HG02759 (cell line): ENCODE data around the gene WDR82.
A peak's percentile ranks its signal among the peaks of the same experiment; 100 is the strongest.

Experiments
- ATAC-seq: cut with Tn5 transposase; IDR thresholded peaks from one replicate; pipeline ENCODE4 v1.9.1; 2021; ENCODE audit warnings: mild to moderate bottlenecking, moderate library complexity; ENCODE audit not compliant: unreplicated experiment

WDR82 gene

GRCh38 chr3:52227117-52227516 lies 51.3 kb downstream of the WDR82 start:
- no peak for ATAC-seq

DNA sequence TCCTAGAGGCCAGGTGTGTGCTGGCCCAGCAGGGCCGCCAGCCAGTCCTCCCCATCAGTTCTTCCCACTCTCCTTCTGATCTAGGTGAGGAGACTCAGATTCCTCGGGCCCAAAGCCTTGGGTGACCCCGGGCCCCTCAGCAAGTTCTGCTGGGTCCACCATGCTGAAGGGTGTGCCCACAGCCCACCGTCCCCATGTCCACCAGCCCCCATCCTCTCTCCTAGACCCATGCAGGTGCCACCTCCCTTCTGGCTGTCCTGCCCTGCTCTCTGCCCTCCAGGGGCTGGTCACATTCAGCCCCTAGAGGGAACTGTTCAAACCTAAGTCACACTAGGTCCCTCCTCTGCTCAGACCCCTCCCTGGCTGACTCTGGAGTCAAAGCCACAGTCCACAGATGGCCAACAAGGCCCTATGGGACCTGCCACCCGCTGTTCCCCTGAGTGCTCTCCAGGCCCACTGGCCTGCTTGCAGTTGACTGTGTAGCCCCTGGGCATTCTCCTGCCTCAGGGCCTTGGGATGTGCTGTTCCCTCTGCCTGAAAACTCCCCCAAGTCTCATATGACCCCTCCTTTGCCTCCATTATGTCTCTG lies 52.1 kb downstream of the WDR82 start:
- ATAC-seq, result peak; percentile 4

DNA sequence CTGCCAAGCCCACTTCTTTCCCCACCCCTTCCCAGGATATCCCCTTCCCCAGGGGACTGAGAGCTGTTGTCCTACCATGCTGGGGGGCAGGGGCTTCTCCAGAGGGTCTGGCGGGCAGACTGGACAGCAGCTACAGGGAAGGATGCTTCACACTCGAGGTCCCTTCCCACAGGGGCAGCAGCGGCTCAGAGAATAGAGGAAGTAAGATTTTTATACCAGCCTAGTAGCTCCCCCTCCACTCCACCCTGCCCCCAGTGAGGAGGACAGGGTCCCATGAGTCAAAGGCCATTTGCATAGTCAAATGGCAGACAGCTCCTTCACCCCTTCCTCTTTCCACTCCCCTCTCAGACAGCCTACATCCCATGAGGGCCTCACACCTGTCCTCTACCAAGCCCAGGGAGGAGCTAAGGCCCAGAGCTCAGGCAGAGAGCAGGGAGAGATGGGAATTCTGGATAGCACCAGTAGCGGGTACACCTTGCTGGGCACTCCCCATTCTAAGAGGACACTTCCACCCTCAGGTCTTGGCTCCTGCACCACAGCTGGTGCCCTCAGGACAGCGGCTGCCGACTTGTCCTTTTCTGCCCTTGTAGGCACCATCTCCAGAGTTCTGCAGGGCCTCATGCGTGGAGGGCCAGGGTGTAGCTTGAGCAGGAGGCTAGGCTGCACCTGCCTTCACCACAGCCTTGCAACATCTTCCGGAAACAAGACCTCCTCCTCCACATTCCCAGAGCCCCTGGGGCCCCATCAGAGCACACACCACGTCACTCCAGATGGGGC lies 52.8 kb downstream of the WDR82 start, which contains the start of gene TLR9:
Gene TLR9, minus strand, starts transcription at position 194 of the 777 bp plus-strand sequence. Its CDS starts 116 bp downstream, at position 78.
- peak; percentile 83 for ATAC-seq

- no peak for ATAC-seq
Observed at GRCh38 chr3:52223449-52224408, 54.7 kb downstream of the WDR82 start.

GRCh38 chr3:52222319-52223221 lies 55.9 kb downstream of the WDR82 start:
- no peak for ATAC-seq

DNA sequence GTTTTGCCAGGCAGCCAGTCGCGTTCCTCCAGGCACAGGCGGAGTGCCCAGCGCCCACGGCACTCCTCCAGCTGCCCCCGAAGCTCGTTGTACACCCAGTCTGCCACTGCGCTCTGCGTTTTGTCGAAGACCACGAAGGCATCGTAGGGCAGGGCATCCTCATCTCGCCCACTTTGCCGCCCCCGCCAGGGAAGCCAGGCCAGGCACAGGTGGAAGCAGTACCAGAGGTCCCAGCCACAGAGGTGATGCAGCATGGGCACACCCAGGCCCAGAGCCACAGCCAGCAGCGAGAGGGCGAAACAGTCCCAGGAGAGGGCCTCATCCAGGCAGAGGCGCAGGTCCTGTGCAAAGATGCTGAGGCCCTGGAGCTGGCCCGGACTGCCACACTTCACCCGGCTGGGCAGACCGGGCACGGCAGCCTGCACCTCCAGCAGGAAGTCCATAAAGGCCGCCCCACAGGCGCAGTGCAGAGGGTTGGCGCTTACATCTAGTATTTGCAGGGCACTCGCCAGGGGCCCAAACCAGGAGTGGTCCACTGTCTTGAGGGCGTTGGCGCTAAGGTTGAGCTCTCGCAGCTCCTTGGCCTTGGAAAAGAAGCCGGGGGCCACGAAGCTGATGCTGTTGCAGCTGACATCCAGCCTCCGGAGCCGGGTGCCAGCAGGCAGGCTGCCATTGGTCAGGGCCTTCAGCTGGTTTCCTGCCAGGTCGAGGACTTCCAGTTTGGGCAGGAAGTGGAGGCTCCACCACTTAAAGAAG lies 56.7 kb downstream of the WDR82 start:
- no peak for ATAC-seq

DNA sequence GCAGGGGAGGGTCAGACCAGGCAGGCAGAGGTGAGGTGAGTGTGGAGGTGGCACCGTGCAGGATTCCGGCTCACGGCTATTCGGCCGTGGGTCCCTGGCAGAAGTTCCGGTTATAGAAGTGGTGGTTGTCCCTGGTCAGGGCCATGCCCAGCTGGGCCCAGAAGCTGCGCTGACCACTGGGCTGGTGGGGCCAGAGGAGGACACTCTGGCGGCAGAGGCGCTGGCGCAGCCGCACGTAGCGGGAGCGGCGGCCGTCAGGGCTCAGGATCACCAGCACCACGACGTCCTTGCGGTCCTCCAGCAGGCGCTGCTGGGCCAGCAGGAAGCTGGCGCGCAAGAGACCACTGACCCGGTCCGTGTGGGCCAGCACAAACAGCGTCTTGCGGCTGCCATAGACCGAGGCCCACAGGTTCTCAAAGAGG lies 57.3 kb downstream of the WDR82 start:
- no peak for ATAC-seq

DNA sequence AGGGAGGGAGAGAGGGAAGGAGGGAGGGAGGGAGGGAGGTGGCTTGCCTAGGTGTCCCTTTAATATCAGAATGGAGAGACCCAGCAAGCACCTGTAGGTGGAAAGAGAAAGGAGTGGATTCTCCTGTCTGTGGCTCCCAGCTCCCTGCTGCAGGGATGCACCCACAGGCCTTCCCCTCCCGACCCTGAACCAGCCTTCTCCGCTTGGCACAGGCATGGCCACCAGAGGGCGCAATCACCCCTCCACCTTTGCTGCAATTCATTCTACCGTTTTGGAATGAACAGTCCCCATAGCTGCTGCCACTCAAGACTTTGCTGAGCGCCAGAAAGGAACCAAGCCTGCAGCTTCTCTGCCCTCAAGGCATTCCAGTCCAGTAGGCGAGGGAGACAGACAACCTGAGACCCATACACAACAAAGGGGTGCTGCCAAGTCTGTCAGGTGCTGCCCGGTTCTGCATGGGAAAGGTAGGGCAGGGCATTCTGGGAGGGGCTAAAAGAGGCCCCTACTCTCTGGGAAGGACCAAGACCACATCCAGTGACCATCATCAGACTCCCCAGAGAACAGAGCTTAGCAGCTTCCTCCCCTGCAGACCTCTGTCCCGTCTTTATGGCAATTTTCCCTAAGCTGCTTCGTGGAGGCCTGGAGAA lies 57.9 kb downstream of the WDR82 start:
- peak; percentile 53 for ATAC-seq

GRCh38 chr3:52218937-52219650 lies 59.4 kb downstream of the WDR82 start:
- ATAC-seq, result no peak

- no peak for ATAC-seq
Observed at GRCh38 chr3:52218454-52218853, 60.0 kb downstream of the WDR82 start.

DNA sequence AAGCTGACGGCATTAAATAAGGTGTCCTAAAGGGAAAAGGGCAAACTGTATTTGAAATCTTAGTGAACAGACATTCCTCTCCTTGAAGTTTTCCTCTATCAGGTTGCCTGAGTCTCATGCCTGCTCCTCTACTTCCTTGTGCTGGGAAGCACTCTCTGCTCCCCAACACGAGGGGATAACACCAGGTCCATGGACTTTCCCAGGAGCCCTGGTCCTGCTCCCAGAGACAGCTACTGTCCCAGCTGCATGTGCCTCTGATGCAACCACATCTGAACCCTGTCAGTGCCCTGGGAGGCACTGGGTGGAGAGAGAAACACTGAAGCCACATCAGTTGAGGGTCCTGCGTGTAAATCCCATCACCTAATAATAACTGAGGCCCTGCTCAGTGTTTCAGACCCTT lies 60.4 kb downstream of the WDR82 start:
- no peak for ATAC-seq

DNA sequence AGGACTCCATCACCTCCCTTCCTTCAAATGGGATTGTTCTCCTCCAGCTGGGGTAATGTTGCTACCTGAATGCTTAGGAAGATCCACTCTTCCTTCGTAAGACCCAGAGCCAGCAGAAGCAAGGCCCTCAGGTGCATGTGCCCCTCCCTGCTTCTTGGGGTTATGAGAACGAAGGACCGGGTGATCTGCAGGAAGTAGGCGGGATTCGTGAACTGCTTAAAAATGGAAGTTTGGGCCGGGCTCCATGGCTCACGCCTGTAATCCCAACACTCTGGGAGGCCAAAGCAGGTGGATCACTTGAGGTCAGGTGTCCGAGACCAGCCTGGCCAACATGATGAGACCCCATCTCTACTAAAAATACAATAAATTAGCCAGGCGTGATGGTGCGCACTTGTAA lies 61.0 kb downstream of the WDR82 start:
- ATAC-seq, result no peak

DNA sequence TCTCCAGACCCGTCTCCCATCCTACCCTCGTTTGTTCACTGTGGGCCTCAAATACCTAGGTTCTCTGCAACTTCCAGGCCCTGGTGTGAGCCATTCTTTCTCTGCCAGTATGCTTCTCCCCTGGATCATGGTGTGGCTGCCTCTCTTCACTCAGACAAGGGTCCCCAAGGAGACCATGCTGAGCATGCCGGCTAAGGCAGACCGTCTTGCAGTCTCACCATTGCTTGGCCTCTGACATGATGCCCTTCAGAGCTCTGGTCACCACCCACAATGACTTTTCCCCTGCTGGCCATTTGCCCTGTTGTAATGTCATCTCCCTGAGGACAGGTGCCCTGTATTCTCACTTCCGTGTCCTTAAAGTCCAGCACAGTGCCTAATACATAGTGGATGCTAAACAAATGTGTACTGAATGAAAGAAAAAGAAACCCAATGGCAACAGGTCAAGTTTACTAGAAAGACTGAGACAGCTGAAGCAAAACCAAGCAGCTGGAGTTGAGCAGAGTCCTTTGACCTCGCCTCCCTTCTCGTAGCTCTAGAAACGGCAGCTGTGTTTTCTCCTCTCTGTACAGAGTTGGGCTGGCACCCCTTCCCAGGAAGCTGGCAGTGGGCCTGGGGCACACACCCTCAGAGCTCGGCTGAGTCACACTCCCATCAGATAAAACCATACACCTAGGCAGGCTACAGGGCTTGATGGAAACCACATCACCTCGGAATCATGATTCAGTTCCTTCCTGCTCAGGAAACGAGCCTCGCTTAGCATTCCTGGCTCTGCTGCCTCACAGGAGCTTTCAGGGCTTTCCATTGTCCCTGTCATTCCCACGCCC lies 61.7 kb downstream of the WDR82 start:
- ATAC-seq, result no peak

- no peak for ATAC-seq
Observed at GRCh38 chr3:52215351-52215750, 63.1 kb downstream of the WDR82 start.

DNA sequence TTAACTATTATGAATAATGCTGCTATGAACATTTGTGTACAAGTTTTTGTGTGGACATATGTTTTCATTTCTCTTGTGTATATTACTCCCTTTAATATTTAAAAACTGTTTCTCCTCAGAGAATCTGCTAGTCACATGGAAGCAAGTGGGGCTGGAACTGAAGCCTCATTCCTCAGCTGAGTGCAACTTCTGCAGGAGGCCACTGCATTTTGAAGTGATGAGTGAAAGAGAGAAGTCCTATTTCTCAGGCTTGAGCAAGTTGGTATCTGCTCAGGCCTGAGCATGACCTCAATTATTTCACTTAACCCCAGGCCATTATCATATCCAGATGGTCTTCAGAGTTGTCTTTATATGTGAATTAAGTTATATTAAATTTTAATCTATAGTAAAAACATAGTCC lies 64.5 kb downstream of the WDR82 start:
- no peak for ATAC-seq

DNA sequence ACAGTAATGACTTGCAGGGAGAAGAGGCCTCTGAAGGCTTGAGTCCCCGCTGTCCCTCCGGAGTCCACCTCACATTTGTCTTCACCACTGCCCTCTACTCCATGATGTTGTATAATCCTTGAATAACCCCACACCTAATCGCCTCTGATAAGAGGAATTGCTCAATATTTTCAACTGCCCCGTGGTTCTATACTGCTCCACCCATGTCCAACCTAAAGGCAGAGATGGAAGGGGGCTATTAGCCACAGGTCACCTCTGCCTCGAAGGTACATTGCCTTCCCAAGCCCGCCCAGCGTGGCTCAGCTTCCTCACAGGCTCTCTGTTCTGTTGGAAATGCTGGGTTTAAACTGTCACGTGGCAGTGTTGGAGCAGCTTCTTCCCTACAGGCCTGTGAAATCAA lies 65.4 kb downstream of the WDR82 start:
- ATAC-seq, result no peak

- ATAC-seq, result no peak
Observed at GRCh38 chr3:52211268-52211891, 67.1 kb downstream of the WDR82 start.
